Breast epithelium (tissue), 4 donors: ENCODE data around the gene ZNF780B. TPM values are rescaled to one million over a fixed set of nuclear protein-coding genes. Genes with fewer than 3 reads are reported as not detected.

Source experiments
- DNase-seq, 2 donors: peaks; one replicate each; pipeline ENCODE4 v3.0.0-alpha.2; 2019; ENCODE audit warnings: low spot score in 2 of 2
- H3K27ac ChIP-seq, 2 donors: fragments of 200-600 bp; sonication (generic) in 1 of 2; one replicate each; pipeline ENCODE4 v1.5.1; 2016 to 2019; ENCODE audit warnings: mild to moderate bottlenecking in 1 of 2
- H3K27me3 ChIP-seq, 2 donors: fragments of 200-600 bp; sonication (generic) in 1 of 2; one replicate each; pipeline versions ENCODE4 v1.5.1 to v1.6.0; 2017 to 2019; ENCODE audit warnings: control low read depth in 1 of 2, mild to moderate bottlenecking in 1 of 2
- H3K36me3 ChIP-seq: fragments of 200-600 bp; one replicate; pipeline ENCODE4 v1.5.1; 2019
- H3K4me1 ChIP-seq, 2 donors: fragments of 200-600 bp; sonication (generic); one replicate each; pipeline ENCODE4 v1.5.1; 2016 to 2019; ENCODE audit warnings: control low read depth in 1 of 2
- H3K4me3 ChIP-seq, 3 donors: fragments of 200-600 bp; sonication (generic); 1 replicate in 2 of 3; 2 replicates in 1 of 3; pipeline ENCODE4 v1.5.1; 2016 to 2019; ENCODE audit warnings: mild to moderate bottlenecking in 3 of 3, moderate library complexity in 2 of 3
- H3K9me3 ChIP-seq, 2 donors: fragments of 200-600 bp; sonication (generic) in 1 of 2; one replicate each; pipeline ENCODE4 v1.5.1; 2016 to 2019; ENCODE audit warnings: control low read depth in 1 of 2
- POLR2A ChIP-seq: fragments of 450-650 bp; IDR thresholded peaks from one replicate; pipeline ENCODE4 v1.6.1; 2016; ENCODE audit warnings: antibody characterized with exemption, mild to moderate bottlenecking, moderate library complexity
- POLR2AphosphoS5 ChIP-seq, 3 donors: sonication (generic); formaldehyde crosslinking; IDR thresholded peaks; one replicate each; pipeline ENCODE4 v1.6.1; 2017; ENCODE audit warnings: antibody characterized with exemption in 3 of 3
- intact Hi-C: fragments of 100-400 bp; cut with DNase I; formaldehyde crosslinking; loops from one replicate; pipeline ENCODE4 v1.15.1; 2023; ENCODE audit warnings: low total_unique reads
- total RNA-seq, 3 donors: library from RNA; depleted of rRNA; stranded (reverse); fragments of >200 nt; gene quantifications; one replicate each; pipeline ENCODE4 v1.1.0, GENCODE V29; 2016
- TF ChIP-seq, protein P1 (sequence below), 3 donors: fragments of 450-650 bp; IDR thresholded peaks; one replicate each; pipeline ENCODE4 v1.5.1; 2016 to 2017; ENCODE audit warnings: antibody characterized with exemption in 3 of 3, mild to moderate bottlenecking in 3 of 3, moderate library complexity in 3 of 3

Gene ZNF780B
- total RNA-seq, 3 donors from 2014 or later = 12.5 to 30.4 (median 28.8) TPM

DNA sequence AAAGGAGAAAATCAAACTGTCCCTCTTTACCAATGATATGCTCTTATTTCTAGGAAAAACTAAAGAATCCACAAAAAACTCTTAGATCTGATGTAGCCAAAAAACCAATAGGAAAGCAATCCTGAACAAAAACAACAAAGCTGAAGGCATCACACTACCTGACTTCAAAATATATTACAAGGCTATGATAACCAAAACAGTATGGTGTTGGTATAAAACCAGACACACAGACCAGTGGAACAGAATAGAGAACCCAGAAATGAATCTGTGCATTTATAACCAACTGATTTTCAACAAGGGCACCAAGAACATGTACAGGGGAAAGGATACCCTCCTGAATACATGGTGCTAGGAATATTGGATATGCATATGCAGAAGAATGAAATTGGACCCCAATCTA is 68.9 kb downstream of the ZNF780B start:
- TF ChIP-seq, protein P1, sequence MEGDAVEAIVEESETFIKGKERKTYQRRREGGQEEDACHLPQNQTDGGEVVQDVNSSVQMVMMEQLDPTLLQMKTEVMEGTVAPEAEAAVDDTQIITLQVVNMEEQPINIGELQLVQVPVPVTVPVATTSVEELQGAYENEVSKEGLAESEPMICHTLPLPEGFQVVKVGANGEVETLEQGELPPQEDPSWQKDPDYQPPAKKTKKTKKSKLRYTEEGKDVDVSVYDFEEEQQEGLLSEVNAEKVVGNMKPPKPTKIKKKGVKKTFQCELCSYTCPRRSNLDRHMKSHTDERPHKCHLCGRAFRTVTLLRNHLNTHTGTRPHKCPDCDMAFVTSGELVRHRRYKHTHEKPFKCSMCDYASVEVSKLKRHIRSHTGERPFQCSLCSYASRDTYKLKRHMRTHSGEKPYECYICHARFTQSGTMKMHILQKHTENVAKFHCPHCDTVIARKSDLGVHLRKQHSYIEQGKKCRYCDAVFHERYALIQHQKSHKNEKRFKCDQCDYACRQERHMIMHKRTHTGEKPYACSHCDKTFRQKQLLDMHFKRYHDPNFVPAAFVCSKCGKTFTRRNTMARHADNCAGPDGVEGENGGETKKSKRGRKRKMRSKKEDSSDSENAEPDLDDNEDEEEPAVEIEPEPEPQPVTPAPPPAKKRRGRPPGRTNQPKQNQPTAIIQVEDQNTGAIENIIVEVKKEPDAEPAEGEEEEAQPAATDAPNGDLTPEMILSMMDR (IDR thresholded peaks at IDR 0.05) = no peak
- TF ChIP-seq POLR2A (no peak), POLR2AphosphoS5 (IDR thresholded peaks at IDR 0.05) (no peak)
- H3K27ac ChIP-seq = no peak overlapping the region
- intact Hi-C loops = no loop called here
- no peaks in the 10 kb centered on the region for H3K27me3 ChIP-seq
- peaks cover 27 to 30% of the 10 kb centered on the region in 2 donors for H3K9me3 ChIP-seq
- H3K4me3 ChIP-seq = no peak overlapping the region
- H3K36me3 ChIP-seq = no peaks in the 10 kb centered on the region
- no peak for DNase-seq
- no peaks in the 10 kb centered on the region for H3K4me1 ChIP-seq

DNA sequence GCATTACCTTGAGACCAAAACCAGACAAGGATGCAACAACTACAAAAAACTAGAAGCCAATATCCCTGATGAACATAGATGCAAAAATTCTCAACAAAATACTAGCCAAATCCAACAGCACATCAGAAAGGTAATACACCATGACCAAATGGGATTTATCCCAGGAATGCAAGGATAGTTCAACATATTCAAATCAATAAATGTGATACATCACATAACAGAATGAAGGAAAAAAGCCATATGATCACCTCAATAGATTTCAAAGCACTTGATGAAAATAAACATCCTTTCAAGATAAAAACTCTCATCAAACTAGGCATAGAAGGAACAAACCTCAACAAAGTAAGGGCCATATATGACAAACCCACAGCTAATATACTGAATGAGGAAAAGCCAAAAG is 69.4 kb downstream of the ZNF780B start:
- Histone ChIP-seq H3K27me3 (no peaks in the 10 kb centered on the region), H3K27ac (no peak overlapping the region), H3K36me3 (no peaks in the 10 kb centered on the region), H3K9me3 (peaks cover 27 to 30% of the 10 kb centered on the region in 2 donors), H3K4me1 (no peaks in the 10 kb centered on the region), H3K4me3 (no peak overlapping the region)
- no peak for DNase-seq
- intact Hi-C loops = no loop called here
- no peak for TF ChIP-seq POLR2A
- TF ChIP-seq, protein P1 (IDR thresholded peaks at IDR 0.05) = no peak
- TF ChIP-seq POLR2AphosphoS5 (IDR thresholded peaks at IDR 0.05) = no peak

- intact Hi-C loops = no loop called here
Measured at GRCh38 chr19:39983695-39984300, 72.2 kb downstream of the ZNF780B start.

DNA sequence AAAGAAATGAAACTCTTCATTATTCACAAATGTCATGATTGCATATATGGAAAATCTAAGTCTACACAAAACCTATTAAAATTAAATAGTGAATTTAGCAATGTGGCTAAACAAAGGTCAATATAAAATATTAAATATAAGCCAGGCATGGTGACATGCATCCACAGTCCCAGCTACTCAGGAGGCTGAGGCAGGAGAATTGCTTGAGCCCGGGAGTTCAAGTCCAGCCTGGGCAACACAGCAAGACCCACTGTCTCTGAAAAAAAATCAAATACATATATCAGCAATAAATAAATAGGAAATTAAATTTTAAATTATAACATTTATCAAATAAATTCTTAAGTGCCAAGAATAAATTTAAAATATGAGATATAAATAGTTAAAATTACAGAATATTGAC is 73.1 kb downstream of the ZNF780B start:
- Histone ChIP-seq H3K9me3 (peaks cover 27 to 30% of the 10 kb centered on the region in 2 donors), H3K4me1 (no peaks in the 10 kb centered on the region), H3K27ac (no peak overlapping the region), H3K36me3 (peaks cover 3% of the 10 kb centered on the region), H3K27me3 (no peaks in the 10 kb centered on the region), H3K4me3 (no peak overlapping the region)
- intact Hi-C loops = no loop called here
- TF ChIP-seq, protein P1 (IDR thresholded peaks at IDR 0.05) = no peak
- TF ChIP-seq POLR2A (no peak), POLR2AphosphoS5 (IDR thresholded peaks at IDR 0.05) (no peak)
- no peak for DNase-seq

More at GRCh38 chr19:39983695-39984300, 72.2 kb downstream of the ZNF780B start:
- no peak overlapping the region for H3K4me3 ChIP-seq
- peaks cover 3% of the 10 kb centered on the region for H3K36me3 ChIP-seq
- peaks cover 27 to 30% of the 10 kb centered on the region in 2 donors for H3K9me3 ChIP-seq
- H3K4me1 ChIP-seq = no peaks in the 10 kb centered on the region
- no peak overlapping the region for H3K27ac ChIP-seq
- TF ChIP-seq, protein P1 (IDR thresholded peaks at IDR 0.05) = no peak
- no peak for TF ChIP-seq POLR2AphosphoS5 (IDR thresholded peaks at IDR 0.05)
- TF ChIP-seq POLR2A = no peak
- DNase-seq = no peak
- H3K27me3 ChIP-seq = no peaks in the 10 kb centered on the region

Other genes with a start within 250 kb of the ZNF780B start
- 10 to 100 TPM in 1 of 3 donors, 1 to 10 TPM in 2; 6.2 to 12.1 (median 7.0) TPM for gene DYRK1B, start 222.1 kb downstream of the ZNF780B start, total RNA-seq
- gene FBL, start 209.9 kb downstream of the ZNF780B start, total RNA-seq = 100 to 1,000 TPM; 111 to 217 (median 145) TPM
- 10 to 100 TPM; 25.9 to 77.3 (median 28.2) TPM for gene FCGBP, start 121.6 kb downstream of the ZNF780B start, total RNA-seq
- gene PSMC4, start 85.1 kb downstream of the ZNF780B start, total RNA-seq = 10 to 100 TPM; 61.4 to 71.0 (median 70.8) TPM
- gene ZNF546, start 59.2 kb downstream of the ZNF780B start, total RNA-seq = 1 to 10 TPM; 4.3 to 9.7 (median 8.8) TPM
- gene ZNF780A, start 34.7 kb upstream of the ZNF780B start, total RNA-seq = 10 to 100 TPM in 2 of 3 donors, 1 to 10 TPM in 1; 6.2 to 26.8 (median 14.4) TPM
- 10 to 100 TPM in 2 of 3 donors, 1 to 10 TPM in 1; 6.1 to 13.5 (median 10.2) TPM for gene MAP3K10, start 135.2 kb upstream of the ZNF780B start, total RNA-seq
- gene TTC9B, start 162.2 kb upstream of the ZNF780B start, total RNA-seq = under 1 TPM in 1 of 3 donors, not detected in 2; 0.29 TPM
- gene CCNP, start 170.5 kb upstream of the ZNF780B start, total RNA-seq = 1 to 10 TPM in 1 of 3 donors, under 1 TPM in 1, not detected in 1; 0.29 to 2.3 TPM
- gene AKT2, start 229.1 kb upstream of the ZNF780B start, total RNA-seq = 10 to 100 TPM; 83.4 to 88.3 (median 84.9) TPM